Left renal pelvis (tissue), 4 donors: ENCODE data around the gene CWC27. TPM values are rescaled to one million over a fixed set of nuclear protein-coding genes. Genes with fewer than 3 reads are reported as not detected.

Experiments
- DNase-seq, 4 donors: peaks; one replicate each; pipeline ENCODE4 v3.0.0-alpha.2; 2013; ENCODE audit warnings: low read depth in 4 of 4, low spot score in 3 of 4
- polyA plus RNA-seq, 4 donors: library from polyadenylated mRNA; unstranded; fragments of 120-200 nt; gene quantifications; one replicate each; pipeline ENCODE4 v1.2.1, GENCODE V29; 2013; ENCODE audit not compliant: insufficient read length in 4 of 4

CWC27 gene
- polyA plus RNA-seq, 4 donors: 33.1 to 46.9 (median 37.6) TPM

DNA sequence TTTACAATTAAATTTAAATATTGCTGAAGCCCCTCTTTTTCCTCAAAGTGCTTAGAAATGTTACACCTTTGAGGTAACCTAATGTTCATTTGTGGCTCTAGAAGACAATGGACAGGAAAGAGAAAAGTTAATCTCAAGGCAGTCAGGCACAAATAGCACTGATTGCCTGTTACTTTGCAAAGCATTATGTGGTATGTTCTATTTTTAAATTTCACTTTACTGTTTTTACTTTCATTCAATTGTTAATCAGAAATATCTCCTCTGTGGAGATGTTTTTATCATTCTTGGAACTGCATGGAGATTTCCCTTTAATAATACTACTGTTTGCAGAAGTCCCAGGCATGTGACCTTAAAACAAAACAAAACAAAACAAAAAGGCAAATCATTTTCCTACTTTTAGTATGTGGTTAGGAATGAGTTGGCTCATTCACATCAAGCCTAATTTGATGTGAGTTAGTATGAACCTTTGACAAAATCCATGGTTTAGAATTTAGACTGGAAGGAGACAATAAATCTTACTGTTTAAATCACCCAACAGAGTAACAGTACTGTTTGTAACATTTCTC lies 67.5 kb downstream of the CWC27 start:
- DNase-seq: peak in 2 of 4 donors; percentile 3

DNA sequence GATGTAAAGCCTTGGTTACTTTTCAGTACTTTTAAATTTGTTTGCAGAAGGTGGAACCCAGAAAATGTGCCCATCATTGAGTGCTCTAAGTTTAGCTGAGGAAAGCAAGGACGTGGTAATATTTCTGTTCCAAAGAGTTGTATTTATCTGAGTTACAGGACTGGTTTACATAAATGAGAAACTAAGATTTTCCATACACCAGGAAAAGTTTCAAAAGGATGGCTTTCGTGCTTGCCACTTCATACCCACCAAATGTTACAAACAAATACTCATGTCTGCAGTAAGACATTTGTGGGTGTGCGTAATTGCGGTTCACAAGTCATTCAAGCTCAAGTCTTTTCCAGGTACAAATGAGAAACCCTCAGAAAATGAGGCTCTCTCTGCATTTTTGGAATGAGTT lies 68.1 kb downstream of the CWC27 start:
- DNase-seq: no peak

DNA sequence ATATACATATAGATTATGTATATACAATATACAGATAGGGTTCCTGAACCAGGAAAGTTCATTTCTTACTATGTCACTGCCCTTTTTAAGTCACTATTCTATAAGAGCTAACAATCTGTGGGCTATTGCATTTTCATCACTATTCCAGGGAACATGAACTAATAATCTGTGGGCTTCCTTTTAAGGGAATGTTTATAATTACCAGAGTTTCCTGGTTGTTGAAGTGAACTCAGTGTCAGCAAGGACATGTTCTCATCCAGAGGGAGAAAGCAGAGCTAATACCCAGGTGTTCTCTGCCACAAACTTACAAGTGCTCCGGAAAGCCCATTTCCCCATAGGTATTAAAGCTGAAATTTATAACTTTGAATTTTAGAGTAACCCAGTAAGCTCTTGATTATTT lies 69.6 kb downstream of the CWC27 start:
- no peak for DNase-seq

DNA sequence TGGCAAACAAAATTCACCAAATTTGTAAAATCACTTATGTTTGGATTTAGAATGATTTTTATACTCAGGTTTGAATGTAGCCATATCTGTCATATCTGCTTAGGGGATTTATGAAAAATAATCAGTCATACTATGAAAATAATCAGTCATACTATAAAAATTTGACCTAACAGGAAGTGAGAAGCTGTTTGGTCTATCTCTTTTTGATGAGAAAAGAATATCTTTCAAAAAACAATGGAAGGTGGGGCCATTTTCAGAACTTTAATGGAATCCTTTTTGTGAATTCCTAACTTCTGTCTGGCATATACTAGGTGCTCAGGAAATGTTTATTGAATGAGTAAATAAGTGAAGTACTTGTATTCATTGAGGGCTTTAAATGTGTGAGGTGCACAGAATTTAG lies 70.1 kb downstream of the CWC27 start:
- no peak for DNase-seq

DNA sequence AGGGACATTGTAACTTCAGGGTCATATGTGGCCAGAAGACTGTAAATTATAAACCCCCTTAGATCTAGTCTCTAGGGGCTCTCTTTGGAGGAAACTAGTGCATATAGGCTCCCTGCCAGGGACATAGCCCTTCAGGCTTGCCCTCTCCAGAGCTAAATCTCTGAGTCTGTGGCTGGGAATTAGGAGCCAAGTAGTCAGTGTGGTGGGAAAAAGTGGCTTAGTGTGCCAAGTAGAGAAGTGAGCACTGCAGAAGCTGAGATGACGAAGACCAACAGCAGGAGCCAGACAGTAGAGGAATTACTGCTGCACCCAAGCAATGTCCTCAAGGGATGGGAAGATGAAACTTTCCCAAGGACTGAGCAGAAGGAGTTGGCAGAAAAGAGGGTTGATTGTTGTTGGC lies 71.2 kb downstream of the CWC27 start:
- DNase-seq: no peak

DNA sequence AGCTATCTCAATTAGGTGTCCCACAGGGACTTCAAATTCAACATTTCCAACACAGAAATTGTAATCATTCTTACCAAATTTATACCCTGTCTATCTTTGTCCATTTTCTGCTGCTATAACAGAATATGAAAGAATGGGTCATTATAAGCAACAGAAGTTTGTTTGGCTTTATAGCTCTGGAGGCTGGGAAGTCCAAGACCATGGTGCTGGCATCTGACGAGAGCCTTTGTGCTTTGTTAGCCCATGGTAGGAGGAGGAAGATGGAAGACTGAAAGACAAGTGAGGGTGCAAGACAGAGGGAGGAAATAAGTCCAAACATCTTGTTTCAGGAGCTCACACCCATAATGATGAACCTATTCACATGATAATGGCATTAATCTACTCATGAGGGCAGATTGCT lies 72.2 kb downstream of the CWC27 start:
- no peak for DNase-seq

DNA sequence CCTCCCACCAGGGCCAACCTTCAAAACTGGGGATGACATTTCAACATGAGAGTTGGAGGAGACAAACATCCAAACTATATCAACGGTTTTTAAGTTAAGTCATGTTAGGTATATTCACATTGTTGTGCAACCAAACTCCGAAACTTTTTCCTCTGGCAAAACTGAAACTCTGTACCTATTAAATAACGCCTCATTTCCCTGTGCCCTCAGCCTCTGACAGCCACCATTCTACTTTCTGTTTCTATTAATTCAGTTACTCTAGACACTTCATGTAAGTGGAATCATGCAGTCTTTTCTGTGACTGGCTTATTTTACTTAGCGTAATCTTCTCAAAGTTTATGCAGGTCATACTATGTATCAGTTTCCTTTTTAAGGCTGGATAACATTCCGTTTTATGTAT lies 85.0 kb downstream of the CWC27 start:
- DNase-seq: no peak

DNA sequence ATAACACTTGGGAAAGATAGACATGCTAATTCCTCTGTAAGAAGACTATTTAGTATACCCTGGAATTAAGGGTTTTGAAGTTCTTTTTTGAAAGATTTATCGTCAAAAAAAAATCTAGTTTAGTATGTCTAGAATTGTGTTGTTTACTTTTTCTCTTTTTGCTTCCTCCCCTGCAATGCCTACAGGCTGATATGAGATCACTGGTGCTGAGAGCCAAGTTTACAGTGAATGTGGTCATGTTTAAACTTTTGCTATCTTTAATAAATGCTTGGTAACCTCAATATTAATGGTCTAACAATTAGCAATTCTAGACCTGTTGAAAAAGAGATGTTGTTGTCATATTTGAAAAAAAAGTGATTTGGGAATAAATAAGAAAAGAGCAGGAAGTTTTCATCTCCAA lies 86.1 kb downstream of the CWC27 start:
- no peak for DNase-seq

DNA sequence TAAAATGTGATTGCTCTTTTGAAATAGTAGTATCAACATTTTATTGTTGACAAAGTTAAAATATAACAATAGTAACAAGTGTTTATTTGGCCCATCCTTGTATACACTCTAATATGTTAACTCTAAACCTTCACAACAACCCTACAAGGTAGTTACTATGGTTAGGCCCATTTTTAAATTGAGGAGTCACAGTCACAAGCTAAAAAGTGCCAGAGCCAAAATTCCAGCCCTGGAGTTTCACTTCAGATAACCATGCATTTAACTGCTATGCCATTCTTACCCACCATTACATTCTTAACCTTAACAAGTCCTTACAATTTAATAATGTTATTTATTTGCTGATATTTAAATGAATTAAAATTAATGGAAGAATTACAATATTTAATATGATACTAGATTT lies 91.2 kb downstream of the CWC27 start:
- DNase-seq: no peak

DNA sequence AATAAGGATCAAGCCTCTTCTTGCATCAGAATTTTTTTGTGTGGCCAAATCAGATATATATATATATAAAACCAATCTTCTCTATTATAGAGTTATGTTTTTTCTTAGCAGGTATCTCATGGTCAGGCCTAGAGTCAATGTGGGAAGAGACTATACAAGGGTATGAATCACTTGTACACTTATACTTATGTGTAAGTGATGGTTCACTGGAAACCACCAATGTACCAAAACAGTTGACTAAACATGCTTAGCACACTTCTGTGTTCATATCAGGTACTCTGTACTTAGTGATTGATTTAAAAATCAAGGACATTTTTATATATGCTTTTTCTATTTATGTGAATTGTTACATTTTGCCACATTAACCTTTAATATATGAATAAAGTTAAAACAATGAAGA lies 92.6 kb downstream of the CWC27 start:
- DNase-seq: no peak

DNA sequence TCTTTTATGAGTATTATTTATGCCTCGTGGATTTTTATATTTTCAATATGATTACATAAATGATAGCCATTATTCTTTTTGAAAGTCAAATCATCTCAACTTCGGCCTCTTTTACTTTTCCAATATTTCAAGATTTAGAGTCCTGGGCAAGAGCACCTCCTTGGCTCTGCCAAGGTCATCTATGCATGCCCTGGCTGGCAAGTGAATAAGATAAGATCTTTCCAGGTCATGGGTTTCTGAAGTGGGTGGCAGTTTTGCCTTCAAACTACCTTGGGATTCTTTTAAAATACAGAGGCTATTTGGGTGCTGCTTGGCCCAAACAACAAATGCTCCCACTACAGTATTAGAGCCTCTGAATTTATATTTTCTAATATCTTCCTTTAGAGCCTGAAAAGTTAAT lies 95.4 kb downstream of the CWC27 start:
- DNase-seq: no peak

DNA sequence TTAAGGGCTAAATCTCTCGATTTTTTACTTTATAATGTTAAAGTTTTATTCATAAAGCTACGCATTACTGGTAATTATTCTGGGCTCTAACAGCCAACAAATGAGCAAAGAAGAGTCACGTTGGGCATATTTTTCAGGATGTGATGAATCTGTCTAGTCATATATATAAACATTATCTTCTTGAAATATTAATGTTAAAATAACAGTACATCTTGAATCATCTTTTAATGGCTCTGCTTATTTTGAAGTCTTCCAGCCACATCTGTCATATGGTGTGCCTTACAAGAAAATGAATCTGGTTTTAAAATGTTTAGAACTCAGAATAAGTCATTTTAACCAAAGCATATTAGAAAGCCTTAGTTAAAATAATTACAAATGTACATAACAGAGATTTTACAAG lies 96.9 kb downstream of the CWC27 start:
- DNase-seq: no peak

DNA sequence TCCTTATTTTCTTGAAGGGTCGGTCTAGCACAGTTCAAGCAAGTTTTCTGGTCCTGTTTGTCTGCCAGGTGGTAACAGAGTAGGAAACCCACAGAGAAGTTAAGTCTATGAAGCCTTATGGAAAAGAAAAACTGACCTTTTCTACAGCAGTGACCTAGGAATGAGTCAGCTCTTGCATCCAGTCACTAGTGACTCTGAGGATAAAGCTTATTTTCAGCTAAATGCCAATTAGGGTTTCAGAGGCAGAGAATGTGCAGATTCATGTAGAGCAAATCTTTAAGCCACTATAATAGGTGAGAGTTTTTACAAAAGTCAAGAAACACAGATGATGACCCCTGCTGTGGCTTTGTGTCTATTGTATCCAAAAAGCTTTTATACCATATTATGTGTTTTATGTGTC lies 100.7 kb downstream of the CWC27 start:
- DNase-seq: no peak

DNA sequence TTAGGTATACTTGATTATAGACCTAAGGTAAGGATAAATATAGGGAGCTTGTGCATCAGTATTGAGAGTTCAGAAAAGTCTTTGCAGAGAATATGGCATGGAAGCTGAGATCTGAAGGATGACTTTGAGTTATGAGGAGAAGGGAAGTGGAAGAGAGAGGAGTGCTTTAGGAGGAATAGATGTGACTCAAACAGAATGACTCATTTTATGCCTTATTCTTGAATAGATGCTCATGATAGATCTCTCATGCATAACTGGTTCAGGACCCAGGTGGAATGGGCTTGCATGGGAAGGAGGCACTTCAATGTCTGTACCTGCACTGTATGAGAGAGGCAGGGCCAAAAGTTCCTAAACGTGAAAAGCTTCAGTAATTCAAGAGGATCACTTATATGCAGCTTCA lies 103.3 kb downstream of the CWC27 start:
- DNase-seq: no peak

DNA sequence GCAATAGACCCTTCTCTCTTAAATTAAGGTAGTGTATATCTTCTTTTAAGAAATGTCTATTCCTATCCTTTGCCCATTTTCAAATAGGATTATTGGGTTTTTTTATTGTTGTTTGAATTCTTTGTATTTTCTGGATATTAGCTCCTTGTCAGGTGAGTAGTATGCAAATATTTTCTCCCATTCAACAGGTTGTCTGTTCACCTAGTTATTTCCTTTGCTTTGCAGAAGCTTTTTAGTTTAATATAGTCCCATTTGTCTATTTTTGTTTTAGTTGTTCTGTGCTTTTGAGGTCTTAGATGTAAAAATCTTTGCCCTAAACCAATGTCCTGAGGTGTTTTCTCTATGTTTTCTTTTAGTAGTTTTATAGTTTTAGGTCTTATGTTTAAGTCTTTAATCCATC lies 104.7 kb downstream of the CWC27 start:
- DNase-seq: no peak

DNA sequence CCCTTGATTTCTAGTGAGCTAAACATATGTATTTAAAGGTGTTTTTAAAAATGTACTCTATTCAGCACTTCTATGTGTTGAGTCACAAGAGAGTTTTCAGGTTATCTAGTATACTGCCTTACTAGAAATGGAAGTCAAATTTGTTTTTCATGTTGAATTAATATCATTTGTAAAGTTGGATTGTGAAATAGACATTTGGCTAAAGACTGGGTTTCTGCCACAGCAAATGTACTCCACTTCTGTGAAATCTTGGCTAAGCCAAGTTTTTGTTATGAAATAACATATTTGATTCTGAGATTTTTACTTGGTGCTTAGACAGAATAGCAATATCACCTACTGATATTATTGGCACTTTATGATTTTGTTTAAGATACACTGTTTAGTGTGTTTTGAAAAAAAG lies 106.0 kb downstream of the CWC27 start:
- DNase-seq: no peak

DNA sequence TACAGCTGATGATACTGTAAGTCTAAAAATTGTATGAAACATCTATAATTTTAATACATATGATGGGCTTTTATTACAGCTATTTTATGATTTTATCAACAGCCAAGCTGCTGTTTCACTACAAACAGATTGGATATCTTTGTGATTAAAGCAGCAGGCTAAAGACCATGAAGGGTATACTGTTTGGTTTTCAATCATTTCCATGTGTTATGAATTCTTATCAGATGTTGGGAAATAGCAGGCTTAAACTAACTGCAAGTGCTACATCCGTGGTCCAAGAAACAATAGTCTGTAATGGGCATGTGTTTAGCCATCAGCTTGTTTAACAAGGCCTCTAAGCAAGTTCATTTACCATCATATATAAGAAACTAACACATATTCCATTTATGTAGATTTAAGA lies 107.5 kb downstream of the CWC27 start:
- no peak for DNase-seq

DNA sequence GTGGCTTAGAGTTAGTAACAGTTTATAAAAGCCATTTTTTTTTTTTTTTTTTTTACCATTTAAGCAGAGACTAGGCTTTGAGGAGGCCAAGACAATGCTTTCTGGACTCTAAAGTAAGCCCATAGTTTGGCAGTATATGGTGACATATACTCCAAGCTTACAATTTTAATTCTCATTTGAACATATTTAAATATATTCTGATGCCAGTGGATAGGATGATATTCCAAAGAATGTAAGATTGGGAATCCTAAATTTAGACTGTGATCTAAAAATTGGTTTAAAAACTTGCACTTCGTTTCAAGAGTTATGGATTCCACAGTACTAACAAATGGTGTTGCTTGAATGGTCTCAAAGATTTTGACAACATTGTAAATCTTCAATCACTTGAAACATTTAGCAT lies 112.1 kb downstream of the CWC27 start:
- no peak for DNase-seq

DNA sequence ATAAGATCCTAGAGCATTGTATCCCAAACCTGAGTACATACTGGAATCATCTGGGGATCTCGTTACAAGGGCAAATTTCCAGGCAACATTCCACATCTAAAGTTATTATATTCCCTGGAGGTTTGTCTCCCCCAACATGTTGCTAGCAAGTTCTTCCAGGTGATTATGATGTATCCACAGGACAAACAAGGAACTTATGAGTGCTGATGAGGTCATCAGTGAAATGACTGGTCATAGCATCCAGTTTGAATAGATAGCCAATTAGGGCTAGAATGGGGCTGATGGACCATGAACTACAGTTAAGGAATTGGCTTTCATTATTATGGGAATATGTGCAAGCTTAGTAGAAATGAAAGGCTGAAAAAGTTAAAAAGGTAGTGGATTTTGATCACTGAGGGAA lies 115.2 kb downstream of the CWC27 start:
- DNase-seq: no peak

DNA sequence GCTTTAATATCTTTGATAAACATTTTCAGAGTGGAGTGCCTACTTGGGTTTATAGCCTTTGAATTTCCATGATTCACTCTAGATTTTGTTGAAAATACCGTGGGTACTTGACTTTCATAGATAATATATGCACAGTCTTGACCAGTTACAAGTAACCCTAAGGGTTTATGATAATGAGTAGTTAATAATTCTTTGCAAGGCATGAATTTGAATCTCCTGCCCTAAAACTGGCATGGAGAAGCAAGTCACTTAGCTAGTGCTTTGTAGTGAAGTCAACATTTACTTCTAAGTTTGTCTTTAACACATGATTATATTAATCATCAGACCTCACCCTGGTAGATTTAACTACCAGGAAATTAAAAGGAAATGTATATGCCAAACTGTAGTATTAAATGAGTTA lies 115.8 kb downstream of the CWC27 start:
- DNase-seq: no peak

DNA sequence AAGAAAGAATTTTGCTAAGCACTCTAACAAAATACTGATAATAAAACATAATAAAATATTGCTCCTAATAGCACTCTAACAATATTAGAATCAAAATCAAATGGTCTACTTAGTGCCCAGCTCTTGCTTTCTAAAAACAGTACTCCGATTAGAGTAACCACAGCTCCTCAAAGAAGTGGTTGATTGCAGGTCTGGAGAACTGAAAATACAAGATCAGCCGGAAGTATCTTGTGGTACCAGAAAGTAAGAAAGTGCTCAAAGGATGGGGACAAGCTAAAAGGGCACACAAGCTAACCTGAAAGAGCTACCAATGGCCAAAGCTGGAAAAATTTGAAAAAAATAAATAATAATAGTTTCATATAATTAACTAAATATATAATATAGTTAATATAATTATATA lies 119.2 kb downstream of the CWC27 start:
- no peak for DNase-seq

DNA sequence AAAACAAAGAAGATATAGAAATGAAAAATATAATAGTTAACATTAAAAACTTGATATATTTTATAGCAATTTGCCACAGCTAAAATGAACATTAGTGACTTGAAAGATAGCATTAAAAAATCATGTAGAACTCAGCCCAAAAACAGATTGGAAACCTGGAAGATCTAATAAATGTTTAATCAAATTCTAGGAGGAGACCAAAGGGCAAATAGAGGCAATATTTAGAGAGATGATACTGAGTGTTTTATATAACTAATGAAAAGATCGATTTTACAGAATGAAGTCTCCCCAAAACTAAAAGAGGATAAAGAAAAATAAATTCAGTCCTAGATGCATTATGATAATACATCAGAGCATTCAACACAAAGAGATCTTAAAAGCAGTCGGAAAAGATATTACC lies 127.0 kb downstream of the CWC27 start:
- no peak for DNase-seq

DNA sequence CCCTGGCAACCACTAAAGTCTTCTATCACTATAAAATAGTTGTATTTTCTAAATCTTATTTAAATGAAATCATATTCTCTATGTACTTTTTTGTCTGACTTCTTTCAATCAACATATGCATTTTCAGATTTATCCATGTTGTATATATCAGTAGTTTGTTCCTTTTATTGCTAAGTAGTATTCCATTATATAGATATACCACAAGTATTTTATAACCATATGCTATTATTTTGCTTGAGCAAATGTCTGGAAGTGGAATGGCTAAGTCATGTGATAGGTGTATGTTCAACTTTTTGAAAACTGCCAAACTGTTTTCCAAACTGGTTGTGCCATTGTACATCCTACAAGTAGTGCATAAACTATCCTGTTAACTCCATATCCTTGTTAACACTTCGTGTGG lies 131.1 kb downstream of the CWC27 start:
- DNase-seq: no peak

DNA sequence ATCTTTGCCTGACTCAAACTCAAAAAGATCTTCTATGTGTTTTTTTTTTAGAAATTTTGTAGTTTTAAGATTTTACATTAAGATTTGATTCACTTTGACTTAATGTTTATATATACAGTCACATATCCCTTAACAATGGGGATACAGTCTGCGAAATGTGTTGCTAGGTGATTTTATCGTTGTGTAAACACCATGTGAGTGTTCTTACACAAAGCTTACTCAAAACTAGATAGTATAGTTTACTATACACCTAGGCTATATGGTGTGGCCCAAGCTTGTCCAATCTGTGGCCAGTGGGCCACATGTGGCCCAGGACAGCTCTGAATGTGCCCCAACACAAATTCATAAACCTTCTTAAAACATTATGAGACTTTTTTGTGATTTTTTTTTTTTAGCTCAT lies 131.9 kb downstream of the CWC27 start:
- no peak for DNase-seq
